Naive B cell (primary cell): ENCODE data around the gene TP53BP2. TPM values are rescaled to one million over a fixed set of nuclear protein-coding genes. Genes with fewer than 3 reads are reported as not detected.

Experiments
- ATAC-seq, 2 donors: fragments of 150-1000 bp; cut with Tn5 transposase; 2 replicates each; pipeline ENCODE4 v1.10.0; 2021; ENCODE audit warnings: low read depth in 2 of 2, mild to moderate bottlenecking in 2 of 2, moderate library complexity in 2 of 2
- DNase-seq: peaks from one replicate; pipeline ENCODE4 v3.0.0; 2022
- H3K27ac Mint-ChIP-seq, 6 donors: one replicate each; pipeline ENCODE4 v1.8.0; 2020 to 2022; ENCODE audit warnings: mild to moderate bottlenecking in 6 of 6, mixed read lengths in 6 of 6, moderate library complexity in 5 of 6, inconsistent platforms in 2 of 6
- H3K27me3 Mint-ChIP-seq, 3 donors: one replicate each; pipeline ENCODE4 v1.8.0; 2021 to 2022; ENCODE audit warnings: mixed read lengths in 3 of 3, mild to moderate bottlenecking in 1 of 3
- H3K36me3 Mint-ChIP-seq, 2 donors: one replicate each; pipeline ENCODE4 v1.8.0; 2020 to 2022; ENCODE audit warnings: mixed read lengths in 2 of 2, inconsistent platforms in 1 of 2, mild to moderate bottlenecking in 1 of 2
- H3K4me1 Mint-ChIP-seq, 3 donors: one replicate each; pipeline ENCODE4 v1.8.0; 2020 to 2022; ENCODE audit warnings: mixed read lengths in 3 of 3, inconsistent platforms in 1 of 3, mild to moderate bottlenecking in 1 of 3, moderate library complexity in 1 of 3
- H3K4me3 Mint-ChIP-seq, 8 donors: one replicate each; pipeline ENCODE4 v1.8.0; 2020 to 2022; ENCODE audit warnings: mild to moderate bottlenecking in 8 of 8, mixed read lengths in 8 of 8, moderate library complexity in 8 of 8, inconsistent platforms in 2 of 8
- H3K9me3 Mint-ChIP-seq, 7 donors: one replicate each; pipeline ENCODE4 v1.8.0; 2020 to 2022; ENCODE audit warnings: mixed read lengths in 7 of 7, mild to moderate bottlenecking in 5 of 7, inconsistent platforms in 2 of 7, moderate library complexity in 1 of 7
- polyA plus RNA-seq, 6 donors: library from polyadenylated mRNA; unstranded; fragments of 300-500 nt; fragmentation: Illumina TruSeq; gene quantifications; one replicate each; pipeline ENCODE4 v1.2.3, GENCODE V29; 2021; ENCODE audit warnings: low read depth in 6 of 6

TP53BP2 gene
- polyA plus RNA-seq, 6 donors from 2014 or later, result 2.8 to 15.5 (median 12.9) TPM

DNA sequence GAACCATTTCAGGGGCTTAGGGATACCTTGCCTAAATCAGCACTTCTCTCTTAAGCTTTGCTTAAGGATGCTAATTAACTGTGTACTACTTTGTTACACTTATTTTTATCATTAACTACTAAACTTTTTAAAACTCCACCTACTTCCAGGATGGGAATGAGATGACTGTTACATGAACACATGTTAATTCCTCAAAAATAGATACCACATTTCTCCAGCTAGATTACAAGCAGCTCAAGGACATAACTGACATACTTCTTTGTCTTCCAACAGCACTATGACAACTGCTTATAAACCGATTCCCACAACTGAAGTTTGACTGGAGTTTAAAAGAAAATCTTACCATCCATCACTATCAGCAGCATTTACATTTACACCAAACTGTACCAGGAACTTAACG lies 53.7 kb downstream of the TP53BP2 start:
- DNase-seq (no peak), ATAC-seq (no peak)
- H3K36me3 Mint-ChIP-seq, result peaks cover 11 to 38% of the 10 kb centered on the region in 2 donors
- H3K27me3 Mint-ChIP-seq, result no peaks in the 10 kb centered on the region
- H3K9me3 Mint-ChIP-seq, result no peaks in the 10 kb centered on the region
- H3K27ac Mint-ChIP-seq, result peak overlapping the region in 1 of 6 donors; percentile 52
- no peak overlapping the region for H3K4me3 Mint-ChIP-seq
- H3K4me1 Mint-ChIP-seq, result no peaks in the 10 kb centered on the region

DNA sequence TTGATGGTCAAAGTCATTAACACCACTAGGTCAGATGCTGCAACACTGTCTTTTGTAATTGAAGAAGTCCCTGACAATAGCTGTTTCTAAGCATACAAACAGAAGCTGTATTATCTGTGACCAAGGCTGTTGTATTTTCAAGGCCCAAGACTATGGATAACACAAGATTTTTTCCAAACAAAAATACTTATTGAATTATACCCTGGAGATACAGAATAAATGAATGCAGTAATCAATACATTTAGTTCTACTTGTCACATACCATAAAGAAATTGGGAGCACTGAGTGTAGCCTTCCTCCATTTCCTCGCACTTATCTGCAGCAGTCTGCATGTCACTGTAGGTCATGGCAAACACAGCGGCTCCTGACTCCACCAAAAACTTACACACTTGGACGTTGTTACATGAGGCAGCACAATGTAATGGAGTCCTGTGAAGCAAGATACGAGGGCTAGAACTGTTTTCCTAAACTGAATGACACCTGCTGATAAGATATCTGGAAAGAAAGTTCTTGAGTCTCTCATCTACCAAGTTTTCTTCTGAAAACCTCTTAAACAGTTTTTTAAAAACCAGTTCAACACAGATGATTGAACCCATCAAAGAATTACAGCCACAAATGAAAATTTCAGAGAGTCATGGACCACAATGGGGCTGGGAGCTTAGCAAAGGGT lies 56.9 kb downstream of the TP53BP2 start:
- DNase-seq (no peak), ATAC-seq (no peak)
- H3K36me3 Mint-ChIP-seq, result peaks cover 3 to 22% of the 10 kb centered on the region in 2 donors
- no peaks in the 10 kb centered on the region for H3K4me1 Mint-ChIP-seq
- no peak overlapping the region for H3K27ac Mint-ChIP-seq
- H3K27me3 Mint-ChIP-seq, result no peaks in the 10 kb centered on the region
- H3K9me3 Mint-ChIP-seq, result no peaks in the 10 kb centered on the region
- H3K4me3 Mint-ChIP-seq, result no peak overlapping the region

- Mint-ChIP-seq H3K27me3 (no peaks in the 10 kb centered on the region), H3K27ac (no peak overlapping the region), H3K9me3 (no peaks in the 10 kb centered on the region), H3K4me1 (no peaks in the 10 kb centered on the region), H3K4me3 (no peak overlapping the region), H3K36me3 (peaks cover 11 to 13% of the 10 kb centered on the region in 2 donors)
- ATAC-seq, result no peak
- DNase-seq, result no peak
Observed at GRCh38 chr1:223785808-223786207, 59.9 kb downstream of the TP53BP2 start.

- no peaks in the 10 kb centered on the region for H3K27me3 Mint-ChIP-seq
- H3K4me1 Mint-ChIP-seq, result no peaks in the 10 kb centered on the region
- no peak overlapping the region for H3K27ac Mint-ChIP-seq
- no peaks in the 10 kb centered on the region for H3K9me3 Mint-ChIP-seq
- no peak for DNase-seq
- no peak overlapping the region for H3K4me3 Mint-ChIP-seq
- peaks cover 13 to 17% of the 10 kb centered on the region in 2 donors for H3K36me3 Mint-ChIP-seq
- ATAC-seq, result no peak
Observed at GRCh38 chr1:223784541-223784940, 61.2 kb downstream of the TP53BP2 start.

GRCh38 chr1:223783676-223784075 lies 62.1 kb downstream of the TP53BP2 start:
- Mint-ChIP-seq H3K27me3 (no peaks in the 10 kb centered on the region), H3K4me3 (no peak overlapping the region), H3K4me1 (no peaks in the 10 kb centered on the region), H3K36me3 (peaks cover 13 to 19% of the 10 kb centered on the region in 2 donors), H3K27ac (peak overlapping the region in 1 of 6 donors; percentile 6), H3K9me3 (no peaks in the 10 kb centered on the region)
- DNase-seq (no peak), ATAC-seq (no peak)

DNA sequence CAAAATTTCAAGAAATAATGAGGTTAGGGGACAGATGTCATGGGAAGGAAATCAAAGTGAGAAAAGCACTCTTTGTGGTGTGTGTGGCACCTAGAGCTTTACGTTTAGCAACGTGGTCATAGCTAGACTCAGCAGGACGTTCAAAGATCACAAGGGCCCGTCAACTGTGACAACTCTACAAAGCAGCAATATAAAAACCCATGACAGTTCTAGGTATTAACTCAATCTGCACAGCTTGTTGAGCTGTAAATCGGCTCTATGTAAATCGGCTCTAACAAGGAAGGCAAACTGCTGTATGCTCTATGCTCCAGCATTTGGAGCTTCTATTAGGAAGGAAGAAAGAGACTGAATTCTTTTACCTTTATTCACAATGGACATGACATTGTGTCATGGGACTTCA lies 64.8 kb downstream of the TP53BP2 start:
- H3K4me1 Mint-ChIP-seq, result peaks cover 0 to 6% (median 4%) of the 10 kb centered on the region in 3 donors
- H3K4me3 Mint-ChIP-seq, result no peak overlapping the region
- no peaks in the 10 kb centered on the region for H3K27me3 Mint-ChIP-seq
- ATAC-seq (no peak), DNase-seq (no peak)
- no peaks in the 10 kb centered on the region for H3K9me3 Mint-ChIP-seq
- peaks cover 8 to 38% of the 10 kb centered on the region in 2 donors for H3K36me3 Mint-ChIP-seq
- H3K27ac Mint-ChIP-seq, result peak overlapping the region in 2 of 6 donors; percentile 13 to 42

DNA sequence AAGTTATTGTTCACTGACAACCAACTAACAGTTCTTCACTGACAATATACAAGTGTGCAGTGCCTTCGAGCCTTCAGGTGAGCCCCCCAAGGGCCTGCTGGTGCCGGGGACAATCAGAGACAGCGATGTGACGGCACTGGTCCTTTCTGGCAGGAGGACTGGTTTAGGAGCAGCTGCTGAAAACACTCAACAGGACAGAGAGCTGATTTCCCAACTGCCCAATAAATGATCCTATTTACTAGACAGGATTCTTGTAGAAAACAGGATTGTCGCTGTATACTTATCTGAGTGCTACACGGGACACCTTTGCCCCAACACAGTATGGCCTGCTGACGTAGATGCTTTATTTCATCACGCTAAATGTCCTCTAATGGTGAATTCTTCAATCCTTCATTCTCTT lies 65.4 kb downstream of the TP53BP2 start:
- DNase-seq, result no peak
- Mint-ChIP-seq H3K4me1 (peaks cover 0 to 6% (median 4%) of the 10 kb centered on the region in 3 donors), H3K4me3 (no peak overlapping the region), H3K27ac (no peak overlapping the region), H3K36me3 (peaks cover 9 to 40% of the 10 kb centered on the region in 2 donors), H3K9me3 (no peaks in the 10 kb centered on the region), H3K27me3 (no peaks in the 10 kb centered on the region)
- ATAC-seq, result no peak

DNA sequence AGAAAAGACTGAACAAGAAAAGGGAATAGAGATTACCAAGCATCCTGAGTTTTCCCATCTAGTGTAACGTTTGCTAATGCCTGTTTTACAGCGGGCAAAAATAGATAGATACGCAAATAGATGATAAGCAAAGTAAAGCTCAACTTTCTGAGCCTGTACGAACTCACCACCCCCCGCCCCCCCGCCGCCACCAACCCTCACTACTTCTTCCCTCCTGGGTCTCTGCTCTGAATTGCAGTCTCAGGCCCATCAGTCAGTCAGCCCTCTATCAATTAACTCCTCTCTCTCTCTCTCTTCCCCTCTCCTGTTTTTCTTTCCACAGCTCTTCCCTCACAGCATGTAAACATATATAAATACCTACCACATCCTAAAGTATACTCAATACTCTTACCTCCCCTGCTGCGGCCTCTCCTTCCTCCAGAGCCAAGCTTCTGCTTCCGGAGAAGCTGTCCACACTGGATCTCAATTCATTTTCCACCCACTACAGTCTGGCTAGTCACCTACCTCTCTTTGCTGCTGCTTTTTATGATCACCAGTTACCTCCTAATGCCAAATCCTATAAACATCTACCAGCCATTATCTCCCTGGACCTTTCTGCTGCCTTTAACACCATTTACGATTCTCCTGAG lies 68.8 kb downstream of the TP53BP2 start:
- ATAC-seq (no peak), DNase-seq (no peak)
- peaks cover 0 to 12% (median 4%) of the 10 kb centered on the region in 3 donors for H3K4me1 Mint-ChIP-seq
- H3K4me3 Mint-ChIP-seq, result peak overlapping the region in 1 of 8 donors; percentile 41
- no peaks in the 10 kb centered on the region for H3K27me3 Mint-ChIP-seq
- H3K9me3 Mint-ChIP-seq, result no peaks in the 10 kb centered on the region
- H3K36me3 Mint-ChIP-seq, result peaks cover 13 to 32% of the 10 kb centered on the region in 2 donors
- peak overlapping the region in 3 of 6 donors; percentile 20 to 63 (median 49) for H3K27ac Mint-ChIP-seq

GRCh38 chr1:223776075-223776814 lies 69.5 kb downstream of the TP53BP2 start:
- Mint-ChIP-seq H3K36me3 (peaks cover 15 to 37% of the 10 kb centered on the region in 2 donors), H3K27me3 (no peaks in the 10 kb centered on the region)

DNA sequence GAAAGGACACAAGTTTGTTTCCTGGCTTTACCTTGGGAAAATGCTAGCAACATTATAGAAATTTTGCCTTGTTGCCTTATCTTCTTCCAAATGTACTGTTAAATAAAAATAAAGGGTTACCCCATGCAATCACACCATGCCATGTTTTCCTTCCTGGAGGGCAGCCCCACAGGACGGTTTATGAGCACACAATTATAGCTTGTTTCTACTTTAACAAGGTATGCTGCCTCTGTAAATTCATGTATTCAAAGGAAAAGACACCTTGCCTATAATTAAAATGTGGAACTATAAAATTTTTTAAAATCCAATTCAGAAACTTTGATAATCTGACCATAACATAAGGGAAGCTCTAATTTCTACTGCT lies 70.1 kb downstream of the TP53BP2 start:
- Mint-ChIP-seq H3K36me3 (peaks cover 19 to 39% of the 10 kb centered on the region in 2 donors), H3K27me3 (no peaks in the 10 kb centered on the region), H3K4me1 (peaks cover 0 to 12% (median 4%) of the 10 kb centered on the region in 3 donors), H3K27ac (peak overlapping the region in 3 of 6 donors; percentile 37 to 52 (median 41)), H3K4me3 (no peak overlapping the region), H3K9me3 (no peaks in the 10 kb centered on the region)
- DNase-seq, result no peak
- ATAC-seq, result no peak

More at GRCh38 chr1:223776075-223776814, 69.5 kb downstream of the TP53BP2 start:
- Mint-ChIP-seq H3K4me1 (peaks cover 0 to 12% (median 4%) of the 10 kb centered on the region in 3 donors), H3K4me3 (peak overlapping the region in 1 of 8 donors; percentile 3), H3K9me3 (no peaks in the 10 kb centered on the region), H3K27ac (peak overlapping the region in 4 of 6 donors; percentile 9 to 52 (median 43))
- ATAC-seq (no peak), DNase-seq (no peak)

DNA sequence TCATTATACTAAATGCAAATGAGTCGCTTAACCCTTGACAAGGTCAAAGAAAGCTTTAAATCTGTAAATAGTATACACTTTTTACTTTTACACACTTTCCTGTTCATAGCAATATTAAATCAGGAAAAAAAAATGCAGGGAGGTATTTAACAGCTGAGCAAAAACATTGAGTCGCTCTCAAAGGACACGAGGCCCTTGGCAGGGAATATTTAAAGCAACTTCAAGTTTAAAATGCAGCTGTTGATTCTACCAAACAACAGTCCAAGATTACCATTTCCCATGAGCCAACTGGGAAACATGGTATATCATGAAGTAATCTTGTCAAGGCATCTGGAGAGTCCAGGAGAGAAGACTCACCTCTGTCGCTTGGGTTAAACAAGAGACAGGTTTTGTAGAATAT lies 70.7 kb downstream of the TP53BP2 start:
- ATAC-seq (no peak), DNase-seq (no peak)
- H3K4me1 Mint-ChIP-seq, result peaks cover 0 to 12% (median 4%) of the 10 kb centered on the region in 3 donors
- no peak overlapping the region for H3K4me3 Mint-ChIP-seq
- peaks cover 15 to 42% of the 10 kb centered on the region in 2 donors for H3K36me3 Mint-ChIP-seq
- H3K27me3 Mint-ChIP-seq, result no peaks in the 10 kb centered on the region
- no peaks in the 10 kb centered on the region for H3K9me3 Mint-ChIP-seq
- no peak overlapping the region for H3K27ac Mint-ChIP-seq

DNA sequence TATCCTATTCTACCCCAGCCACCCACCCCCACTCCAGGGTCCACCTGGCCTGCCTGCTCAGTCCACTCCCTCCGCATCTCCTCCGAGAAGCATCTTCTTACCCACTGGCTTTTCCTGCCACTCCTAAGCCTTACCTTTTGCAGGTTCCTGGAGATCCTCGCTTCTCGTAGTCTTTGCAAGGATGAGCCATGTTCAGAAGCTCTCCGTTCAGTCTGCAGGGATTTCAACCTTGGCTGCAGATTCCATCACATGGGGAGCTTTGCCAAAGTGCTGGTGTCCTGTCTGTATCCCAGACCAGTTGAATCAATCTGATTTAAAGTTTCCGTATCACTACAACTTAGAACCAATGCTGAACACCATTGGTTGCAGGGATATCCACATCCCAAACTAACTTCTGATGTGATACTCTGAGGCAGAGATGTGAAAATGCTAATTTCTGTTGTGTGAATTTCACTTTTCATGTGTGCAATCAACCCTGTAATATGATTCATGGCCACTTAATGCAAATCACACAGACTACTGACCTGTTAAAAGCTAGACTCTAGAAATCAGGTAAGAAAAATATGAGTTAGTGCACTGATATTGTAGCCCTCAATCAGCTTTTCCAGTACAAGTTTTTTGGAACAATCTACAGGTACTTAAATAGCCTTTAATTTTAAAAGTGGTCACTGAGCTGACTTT lies 71.5 kb downstream of the TP53BP2 start:
- Mint-ChIP-seq H3K27me3 (no peaks in the 10 kb centered on the region), H3K27ac (no peak overlapping the region), H3K36me3 (peaks cover 22 to 50% of the 10 kb centered on the region in 2 donors), H3K9me3 (no peaks in the 10 kb centered on the region), H3K4me1 (peaks cover 0 to 12% (median 4%) of the 10 kb centered on the region in 3 donors), H3K4me3 (no peak overlapping the region)
- DNase-seq (no peak), ATAC-seq (no peak)

- Mint-ChIP-seq H3K27ac (peak overlapping the region in 1 of 6 donors; percentile 47), H3K4me3 (no peak overlapping the region), H3K4me1 (peaks cover 0 to 12% (median 4%) of the 10 kb centered on the region in 3 donors), H3K9me3 (no peaks in the 10 kb centered on the region), H3K36me3 (peaks cover 22 to 45% of the 10 kb centered on the region in 2 donors), H3K27me3 (no peaks in the 10 kb centered on the region)
- no peak for DNase-seq
- ATAC-seq, result no peak
Observed at GRCh38 chr1:223772771-223773160, 73.0 kb downstream of the TP53BP2 start.
